Keratinocyte (primary cell): ENCODE results near the gene RETREG2.

ENCODE experiments used
- EZH2 ChIP-seq: IDR thresholded peaks from one replicate; pipeline ENCODE4 v1.6.1; 2012; ENCODE audit warnings: inconsistent platforms, mild to moderate bottlenecking, low read length, moderate library complexity
- TF ChIP-seq, protein P1 (sequence below), 3 experiments: IDR thresholded peaks in 1 of 3; conservative IDR thresholded peaks in 1 of 3; optimal IDR thresholded peaks in 1 of 3; 2 replicates in 2 of 3; 3 replicates in 1 of 3; pipeline versions ENCODE3 to v1.5.1; 2011; ENCODE audit warnings: low read length in 3 of 3, mild to moderate bottlenecking in 3 of 3, moderate library complexity in 2 of 3, control low read depth in 1 of 3, inconsistent platforms in 1 of 3; ENCODE audit not compliant: insufficient read depth in 2 of 3; ENCODE audit errors: extremely low read depth in 1 of 3

GRCh38 chr2:219142329-219142728, 35.7 kb upstream of the RETREG2 start:
- TF ChIP-seq, protein P1, sequence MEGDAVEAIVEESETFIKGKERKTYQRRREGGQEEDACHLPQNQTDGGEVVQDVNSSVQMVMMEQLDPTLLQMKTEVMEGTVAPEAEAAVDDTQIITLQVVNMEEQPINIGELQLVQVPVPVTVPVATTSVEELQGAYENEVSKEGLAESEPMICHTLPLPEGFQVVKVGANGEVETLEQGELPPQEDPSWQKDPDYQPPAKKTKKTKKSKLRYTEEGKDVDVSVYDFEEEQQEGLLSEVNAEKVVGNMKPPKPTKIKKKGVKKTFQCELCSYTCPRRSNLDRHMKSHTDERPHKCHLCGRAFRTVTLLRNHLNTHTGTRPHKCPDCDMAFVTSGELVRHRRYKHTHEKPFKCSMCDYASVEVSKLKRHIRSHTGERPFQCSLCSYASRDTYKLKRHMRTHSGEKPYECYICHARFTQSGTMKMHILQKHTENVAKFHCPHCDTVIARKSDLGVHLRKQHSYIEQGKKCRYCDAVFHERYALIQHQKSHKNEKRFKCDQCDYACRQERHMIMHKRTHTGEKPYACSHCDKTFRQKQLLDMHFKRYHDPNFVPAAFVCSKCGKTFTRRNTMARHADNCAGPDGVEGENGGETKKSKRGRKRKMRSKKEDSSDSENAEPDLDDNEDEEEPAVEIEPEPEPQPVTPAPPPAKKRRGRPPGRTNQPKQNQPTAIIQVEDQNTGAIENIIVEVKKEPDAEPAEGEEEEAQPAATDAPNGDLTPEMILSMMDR (optimal IDR thresholded peaks at IDR 0.05 in 1 of 3, IDR thresholded peaks at IDR 0.05 in 1 of 3, conservative IDR thresholded peaks at IDR 0.05 in 1 of 3; ENCODE audit: extremely low read depth in 1 of 3, insufficient read depth in 2 of 3, low read length in 3 of 3), result no peak
- no peak for TF ChIP-seq EZH2
